ENCODE data around the gene ATP6V0A4. TPM values are rescaled to one million over a fixed set of nuclear protein-coding genes. Genes with fewer than 3 reads are reported as not detected.

The ATP6V0A4 gene
- under 1 TPM in 5 of 6 donors, not detected in 1; 0.09 to 0.56 (median 0.35) TPM for total RNA-seq
- polyA plus RNA-seq: under 1 TPM; 0.11 to 0.23 TPM

GRCh38 chr7:138797715-138798320 is at the start of gene ATP6V0A4, which contains the start of gene TMEM213:
Gene ATP6V0A4 (minus strand): TSS chr7:138798196. CDS start chr7:138771247, 26,949 bp downstream.
Gene TMEM213 (plus strand): TSS chr7:138797994. CDS start chr7:138798105, 111 bp downstream.
- no peaks in the 10 kb centered on the region for H3K9me3 ChIP-seq
- peak in 1 of 6 donors; percentile 53 for DNase-seq
- H3K4me1 ChIP-seq: no peaks in the 10 kb centered on the region
- ATAC-seq: peak in 1 of 4 donors; percentile 18
- no peaks in the 10 kb centered on the region for H3K27me3 ChIP-seq
- intact Hi-C loops (cut with DNase I): no loop called here
- H3K36me3 ChIP-seq: no peaks in the 10 kb centered on the region
- H3K4me3 ChIP-seq: no peak within 1 kb of the TSS
- no peak for FAIRE-seq
- H3K27ac ChIP-seq: no peak within 1 kb of the TSS
- WGBS, 2 donors: 16 to 21% methylated on average over 14 of the region's 14 CpGs
- no peak for TF ChIP-seq CTCF (IDR thresholded peaks at IDR 0.05)

GRCh38 chr7:138845711-138846110 is 47.7 kb upstream of the ATP6V0A4 start:
- TF ChIP-seq CTCF (IDR thresholded peaks at IDR 0.05): no peak
- Histone ChIP-seq H3K4me3 (no peak overlapping the region), H3K27ac (no peak overlapping the region), H3K36me3 (peaks cover 0 to 12% (median 3%) of the 10 kb centered on the region in 3 donors), H3K4me1 (no peaks in the 10 kb centered on the region), H3K27me3 (no peaks in the 10 kb centered on the region), H3K9me3 (no peaks in the 10 kb centered on the region)
- ATAC-seq (no peak), DNase-seq (no peak), FAIRE-seq (no peak)
- intact Hi-C loops (cut with DNase I): no loop called here
- WGBS, 2 donors: 47 to 49% methylated on average over 2 of the region's 2 CpGs

GRCh38 chr7:138843632-138844580 is 45.9 kb upstream of the ATP6V0A4 start:
- DNase-seq (peak in 1 of 6 donors; percentile 53), FAIRE-seq (no peak), ATAC-seq (no peak)
- no peaks in the 10 kb centered on the region for H3K9me3 ChIP-seq
- no peak overlapping the region for H3K27ac ChIP-seq
- no peaks in the 10 kb centered on the region for H3K27me3 ChIP-seq
- intact Hi-C loops (cut with DNase I): no loop called here
- TF ChIP-seq CTCF (IDR thresholded peaks at IDR 0.05): no peak
- H3K36me3 ChIP-seq: no peaks in the 10 kb centered on the region
- no peak overlapping the region for H3K4me3 ChIP-seq
- no peaks in the 10 kb centered on the region for H3K4me1 ChIP-seq
- WGBS, 2 donors: 91% methylated on average over 20 of the region's 20 CpGs

GRCh38 chr7:138842111-138842510 is 44.1 kb upstream of the ATP6V0A4 start:
- Histone ChIP-seq H3K4me1 (no peaks in the 10 kb centered on the region), H3K27ac (no peak overlapping the region), H3K36me3 (peaks cover 0 to 9% (median 0%) of the 10 kb centered on the region in 3 donors), H3K4me3 (no peak overlapping the region), H3K9me3 (no peaks in the 10 kb centered on the region), H3K27me3 (no peaks in the 10 kb centered on the region)
- WGBS, 2 donors: 94 to 98% methylated on average over 12 of the region's 12 CpGs
- intact Hi-C loops (cut with DNase I): no loop called here
- ATAC-seq: no peak
- DNase-seq: no peak
- FAIRE-seq: no peak
- no peak for TF ChIP-seq CTCF (IDR thresholded peaks at IDR 0.05)
